Caco-2 (cell line): ENCODE measurements around the gene RAPGEF2. TPM values are rescaled to one million over a fixed set of nuclear protein-coding genes. Genes with fewer than 3 reads are reported as not detected.

Experiments
- BruUV-seq: library from RNA; stranded (reverse); fragments of 400-500 nt; replicated peaks from 2 replicates; lab custom pipeline; 2021; lab: Mats Ljungman, UMichigan
- CTCF ChIA-PET: fragments of 300-600 bp; sonication (Branson Sonifier 250); formaldehyde crosslinking; loops from one replicate; lab custom pipeline; 2022; ENCODE audit warnings: antibody characterized with exemption; lab: Charles Lee
- POLR2A ChIA-PET: fragments of 300-600 bp; sonication (Branson Sonifier 250); formaldehyde crosslinking; loops from one replicate; lab custom pipeline; 2022; ENCODE audit warnings: antibody characterized with exemption; lab: Charles Lee
- DNase-seq, 2 experiments: peaks; one replicate each; pipeline versions ENCODE4 v3.0.0 to v3.0.0-alpha.2; 2020 to 2022
- H3K27me3 ChIP-seq: replicated peaks from 2 replicates; pipeline ENCODE4 v1.6.0; 2011; ENCODE audit warnings: low read length; ENCODE audit not compliant: control insufficient read depth, insufficient read depth
- H3K36me3 ChIP-seq: 2 replicates; pipeline ENCODE4 v1.5.1; 2011; ENCODE audit warnings: low read length; ENCODE audit not compliant: control insufficient read depth, insufficient read depth
- H3K4me1 ChIP-seq: fragments of 250-450 bp; sonication (Bioruptor Pico); 2 replicates; pipeline ENCODE4 v1.5.1; 2020; ENCODE audit warnings: mild to moderate bottlenecking
- H3K4me3 ChIP-seq: 2 replicates; pipeline ENCODE4 v1.5.1; 2011; ENCODE audit warnings: low read depth, mild to moderate bottlenecking, control low read depth, low read length
- H3K9me3 ChIP-seq: fragments of 250-450 bp; sonication (Bioruptor Pico); 2 replicates; pipeline ENCODE4 v1.5.1; 2020; ENCODE audit warnings: mild to moderate bottlenecking, moderate library complexity
- H3K27ac Mint-ChIP-seq: one replicate; pipeline ENCODE4 v1.8.0; 2022; ENCODE audit warnings: mixed read lengths; ENCODE audit not compliant: unreplicated experiment
- H3K27me3 Mint-ChIP-seq: one replicate; pipeline ENCODE4 v1.8.0; 2022; ENCODE audit warnings: mixed read lengths; ENCODE audit not compliant: insufficient read depth, unreplicated experiment
- H3K36me3 Mint-ChIP-seq: one replicate; pipeline ENCODE4 v1.8.0; 2022; ENCODE audit warnings: mild to moderate bottlenecking, mixed read lengths; ENCODE audit not compliant: insufficient read depth, unreplicated experiment
- H3K4me1 Mint-ChIP-seq: one replicate; pipeline ENCODE4 v1.8.0; 2022; ENCODE audit warnings: low read depth, mixed read lengths; ENCODE audit not compliant: unreplicated experiment
- H3K4me3 Mint-ChIP-seq: one replicate; pipeline ENCODE4 v1.8.0; 2022; ENCODE audit warnings: mild to moderate bottlenecking, moderate library complexity, mixed read lengths; ENCODE audit not compliant: unreplicated experiment
- H3K9me3 Mint-ChIP-seq: one replicate; pipeline ENCODE4 v1.8.0; 2022; ENCODE audit warnings: mixed read lengths; ENCODE audit not compliant: unreplicated experiment
- intact Hi-C: fragments of 100-400 bp; cut with micrococcal nuclease; formaldehyde crosslinking; loops from one replicate; pipeline ENCODE4 v1.10.0; 2022; ENCODE audit not compliant: unreplicated experiment
- microRNA-seq: library from miRNA; unstranded; fragments of <30 nt; microRNA quantifications from one replicate; pipeline ENCODE4 v1.2.0, GENCODE V29; 2022
- total RNA-seq: library from RNA; stranded (reverse); gene quantifications from 2 replicates; pipeline ENCODE4 v1.2.3, GENCODE V29; 2022
- TF ChIP-seq, protein P1 (sequence below), 2 experiments: fragments of 200-600 bp in 1 of 2; IDR thresholded peaks; 1 replicate in 1 of 2; 2 replicates in 1 of 2; pipeline versions ENCODE4 v1.5.1 to v1.8.0; 2011 to 2022; ENCODE audit warnings: antibody characterized with exemption in 1 of 2, control low read depth in 1 of 2, inconsistent platforms in 1 of 2, low read depth in 1 of 2, low read length in 1 of 2, mild to moderate bottlenecking in 1 of 2, moderate library complexity in 1 of 2; ENCODE audit not compliant: insufficient read depth in 1 of 2, severe bottlenecking in 1 of 2, unreplicated experiment in 1 of 2

The RAPGEF2 gene
- total RNA-seq, 1 experiment from 2014 or later = 67.6 TPM

DNA sequence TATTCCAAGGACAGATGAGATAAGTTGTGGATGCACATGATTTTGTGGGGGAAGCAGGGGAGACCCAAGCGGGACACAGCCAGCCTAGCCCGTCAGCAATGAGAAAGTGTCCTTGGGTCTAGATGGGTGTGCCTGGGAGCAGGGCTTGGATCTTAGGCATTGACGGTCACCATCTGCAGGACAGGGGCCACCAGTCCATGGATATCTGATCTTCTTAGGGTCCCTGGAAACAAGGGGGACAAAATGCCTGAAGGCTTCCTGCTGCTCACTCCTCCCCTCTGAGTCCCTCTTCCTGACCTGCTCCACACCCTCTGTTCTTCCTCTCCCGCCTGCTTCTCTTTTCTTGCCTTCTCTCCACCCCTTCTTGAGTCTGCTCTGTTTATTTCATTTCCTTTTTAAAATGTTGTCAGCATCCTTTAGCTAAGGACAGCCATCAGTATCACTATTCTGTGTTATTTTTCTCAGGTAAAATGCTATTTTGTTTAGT lies 298.4 kb downstream of the RAPGEF2 start:
- no peaks in the 10 kb centered on the region for H3K36me3 Mint-ChIP-seq
- ChIA-PET CTCF (no interaction called here), POLR2A (no interaction called here)
- H3K4me3 Mint-ChIP-seq = no peak overlapping the region
- H3K4me3 ChIP-seq = no peak overlapping the region
- no peaks in the 10 kb centered on the region for H3K27me3 Mint-ChIP-seq
- H3K4me1 Mint-ChIP-seq = no peaks in the 10 kb centered on the region
- H3K27me3 ChIP-seq = no peaks in the 10 kb centered on the region
- H3K4me1 ChIP-seq = no peaks in the 10 kb centered on the region
- intact Hi-C loops = no loop called here
- BruUV-seq = no TSS peak
- no peak for DNase-seq
- H3K9me3 Mint-ChIP-seq = no peaks in the 10 kb centered on the region
- H3K27ac Mint-ChIP-seq = no peak overlapping the region
- no peaks in the 10 kb centered on the region for H3K36me3 ChIP-seq
- no peaks in the 10 kb centered on the region for H3K9me3 ChIP-seq
- TF ChIP-seq, protein P1, sequence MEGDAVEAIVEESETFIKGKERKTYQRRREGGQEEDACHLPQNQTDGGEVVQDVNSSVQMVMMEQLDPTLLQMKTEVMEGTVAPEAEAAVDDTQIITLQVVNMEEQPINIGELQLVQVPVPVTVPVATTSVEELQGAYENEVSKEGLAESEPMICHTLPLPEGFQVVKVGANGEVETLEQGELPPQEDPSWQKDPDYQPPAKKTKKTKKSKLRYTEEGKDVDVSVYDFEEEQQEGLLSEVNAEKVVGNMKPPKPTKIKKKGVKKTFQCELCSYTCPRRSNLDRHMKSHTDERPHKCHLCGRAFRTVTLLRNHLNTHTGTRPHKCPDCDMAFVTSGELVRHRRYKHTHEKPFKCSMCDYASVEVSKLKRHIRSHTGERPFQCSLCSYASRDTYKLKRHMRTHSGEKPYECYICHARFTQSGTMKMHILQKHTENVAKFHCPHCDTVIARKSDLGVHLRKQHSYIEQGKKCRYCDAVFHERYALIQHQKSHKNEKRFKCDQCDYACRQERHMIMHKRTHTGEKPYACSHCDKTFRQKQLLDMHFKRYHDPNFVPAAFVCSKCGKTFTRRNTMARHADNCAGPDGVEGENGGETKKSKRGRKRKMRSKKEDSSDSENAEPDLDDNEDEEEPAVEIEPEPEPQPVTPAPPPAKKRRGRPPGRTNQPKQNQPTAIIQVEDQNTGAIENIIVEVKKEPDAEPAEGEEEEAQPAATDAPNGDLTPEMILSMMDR (IDR thresholded peaks at IDR 0.05; ENCODE audit: insufficient read depth in 1 of 2, low read depth in 1 of 2, low read length in 1 of 2, severe bottlenecking in 1 of 2, unreplicated experiment in 1 of 2) = no peak

DNA sequence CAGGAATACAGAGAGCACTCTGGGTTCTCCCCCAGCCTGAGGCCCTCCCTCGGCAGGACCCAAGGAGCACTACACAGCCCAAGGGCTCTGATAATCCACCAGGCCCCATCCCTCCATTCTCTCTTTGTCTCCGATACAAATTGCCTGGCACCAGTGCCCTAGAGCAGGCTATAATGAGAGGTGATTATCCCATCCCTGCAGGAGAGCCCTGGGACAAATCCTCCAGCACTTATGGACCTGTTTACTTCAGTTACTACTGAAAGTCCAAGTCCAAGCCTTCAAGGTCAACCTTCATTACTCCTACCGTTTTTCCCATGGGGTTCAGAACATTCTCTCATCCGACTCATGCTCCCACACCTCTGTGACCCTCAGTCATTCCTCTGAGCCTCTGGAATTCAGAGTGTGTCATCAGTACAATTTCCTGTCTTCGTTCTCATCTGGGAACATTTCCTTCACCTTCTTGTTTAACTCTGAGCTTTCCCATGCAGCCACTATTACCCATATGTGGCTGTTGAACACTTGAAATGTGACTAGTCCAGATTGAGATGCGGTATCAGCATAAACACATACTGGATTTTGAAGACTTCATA lies 299.0 kb downstream of the RAPGEF2 start:
- no peak overlapping the region for H3K4me3 Mint-ChIP-seq
- TF ChIP-seq, protein P1 (IDR thresholded peaks at IDR 0.05; ENCODE audit: insufficient read depth in 1 of 2, low read depth in 1 of 2, low read length in 1 of 2, severe bottlenecking in 1 of 2, unreplicated experiment in 1 of 2) = no peak
- Histone ChIP-seq H3K36me3 (no peaks in the 10 kb centered on the region), H3K4me3 (no peak overlapping the region), H3K27me3 (no peaks in the 10 kb centered on the region), H3K4me1 (no peaks in the 10 kb centered on the region), H3K9me3 (no peaks in the 10 kb centered on the region)
- intact Hi-C loops = no loop called here
- no peaks in the 10 kb centered on the region for H3K9me3 Mint-ChIP-seq
- ChIA-PET CTCF (no interaction called here), POLR2A (no interaction called here)
- H3K27me3 Mint-ChIP-seq = no peaks in the 10 kb centered on the region
- no peak for DNase-seq
- H3K36me3 Mint-ChIP-seq = no peaks in the 10 kb centered on the region
- H3K4me1 Mint-ChIP-seq = no peaks in the 10 kb centered on the region
- H3K27ac Mint-ChIP-seq = no peak overlapping the region
- BruUV-seq = no TSS peak

Small RNA genes lying within 50 kb of the gene (microRNA-seq; reads per million reads assigned to microRNA genes)
- gene MIR3688-1 = not detected
- not detected for gene MIR3688-2
